ENCODE results near the gene RBFOX2.

The RBFOX2 gene

GRCh38 chr22:35830305-35830704, 198.3 kb downstream of the RBFOX2 start:
- Histone ChIP-seq H3K4me3 (ENCODE audit: low read depth, low read length) (no peak overlapping the region), H3K36me3 (peaks cover 15% of the 10 kb centered on the region), H3K9me3 (no peaks in the 10 kb centered on the region), H3K4me1 (peaks cover 19% of the 10 kb centered on the region), H3K27me3 (no peaks in the 10 kb centered on the region)
- TF ChIP-seq, protein P1, sequence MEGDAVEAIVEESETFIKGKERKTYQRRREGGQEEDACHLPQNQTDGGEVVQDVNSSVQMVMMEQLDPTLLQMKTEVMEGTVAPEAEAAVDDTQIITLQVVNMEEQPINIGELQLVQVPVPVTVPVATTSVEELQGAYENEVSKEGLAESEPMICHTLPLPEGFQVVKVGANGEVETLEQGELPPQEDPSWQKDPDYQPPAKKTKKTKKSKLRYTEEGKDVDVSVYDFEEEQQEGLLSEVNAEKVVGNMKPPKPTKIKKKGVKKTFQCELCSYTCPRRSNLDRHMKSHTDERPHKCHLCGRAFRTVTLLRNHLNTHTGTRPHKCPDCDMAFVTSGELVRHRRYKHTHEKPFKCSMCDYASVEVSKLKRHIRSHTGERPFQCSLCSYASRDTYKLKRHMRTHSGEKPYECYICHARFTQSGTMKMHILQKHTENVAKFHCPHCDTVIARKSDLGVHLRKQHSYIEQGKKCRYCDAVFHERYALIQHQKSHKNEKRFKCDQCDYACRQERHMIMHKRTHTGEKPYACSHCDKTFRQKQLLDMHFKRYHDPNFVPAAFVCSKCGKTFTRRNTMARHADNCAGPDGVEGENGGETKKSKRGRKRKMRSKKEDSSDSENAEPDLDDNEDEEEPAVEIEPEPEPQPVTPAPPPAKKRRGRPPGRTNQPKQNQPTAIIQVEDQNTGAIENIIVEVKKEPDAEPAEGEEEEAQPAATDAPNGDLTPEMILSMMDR (IDR thresholded peaks at IDR 0.05; ENCODE audit: low read depth, low read length) = no peak
- no peak for DNase-seq

GRCh38 chr22:35824256-35824655, 204.4 kb downstream of the RBFOX2 start:
- DNase-seq = no peak
- TF ChIP-seq, protein P1 (IDR thresholded peaks at IDR 0.05; ENCODE audit: low read depth, low read length) = no peak
- Histone ChIP-seq H3K4me1 (peaks cover 5% of the 10 kb centered on the region), H3K4me3 (ENCODE audit: low read depth, low read length) (no peak overlapping the region), H3K36me3 (peaks cover 28% of the 10 kb centered on the region), H3K27me3 (no peaks in the 10 kb centered on the region), H3K9me3 (no peaks in the 10 kb centered on the region)

- H3K4me1 ChIP-seq = peaks cover 3% of the 10 kb centered on the region
- TF ChIP-seq, protein P1 (IDR thresholded peaks at IDR 0.05; ENCODE audit: low read depth, low read length) = no peak
- no peak overlapping the region for H3K4me3 ChIP-seq (ENCODE audit: low read depth, low read length)
Measured at GRCh38 chr22:35821654-35822053, 207.0 kb downstream of the RBFOX2 start.

GRCh38 chr22:35819421-35819820, 209.2 kb downstream of the RBFOX2 start:
- Histone ChIP-seq H3K36me3 (peaks cover 21% of the 10 kb centered on the region), H3K27me3 (no peaks in the 10 kb centered on the region), H3K4me3 (ENCODE audit: low read depth, low read length) (no peak overlapping the region), H3K9me3 (no peaks in the 10 kb centered on the region), H3K4me1 (peaks cover 17% of the 10 kb centered on the region)
- no peak for DNase-seq
- TF ChIP-seq, protein P1 (IDR thresholded peaks at IDR 0.05; ENCODE audit: low read depth, low read length) = no peak

More at GRCh38 chr22:35821654-35822053, 207.0 kb downstream of the RBFOX2 start:
- DNase-seq = no peak
- peaks cover 21% of the 10 kb centered on the region for H3K36me3 ChIP-seq
- no peaks in the 10 kb centered on the region for H3K27me3 ChIP-seq
- H3K9me3 ChIP-seq = no peaks in the 10 kb centered on the region

GRCh38 chr22:35818897-35819296, 209.7 kb downstream of the RBFOX2 start:
- no peak for DNase-seq
- TF ChIP-seq, protein P1 (IDR thresholded peaks at IDR 0.05; ENCODE audit: low read depth, low read length) = no peak
- Histone ChIP-seq H3K9me3 (no peaks in the 10 kb centered on the region), H3K4me1 (peaks cover 17% of the 10 kb centered on the region), H3K27me3 (no peaks in the 10 kb centered on the region), H3K36me3 (peaks cover 23% of the 10 kb centered on the region), H3K4me3 (ENCODE audit: low read depth, low read length) (no peak overlapping the region)

DNA sequence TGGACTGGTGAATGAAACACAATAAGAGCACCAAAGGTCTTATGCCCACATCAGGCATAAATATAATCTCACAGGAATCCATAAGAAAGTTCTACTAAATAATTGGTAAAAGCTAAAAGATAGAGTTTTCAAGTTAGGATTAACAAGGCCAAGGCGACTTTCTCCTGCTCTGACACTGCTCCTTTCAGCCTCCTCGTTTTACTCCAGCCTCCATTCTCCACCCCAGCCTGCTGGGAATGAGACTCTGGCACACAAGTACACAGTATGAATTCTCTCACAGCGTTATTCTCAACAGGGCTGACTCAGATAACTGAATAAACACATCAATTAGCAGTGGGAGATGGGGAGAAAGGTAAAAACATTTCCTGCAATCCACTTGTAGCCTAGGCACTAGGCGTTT, 216.0 kb downstream of the RBFOX2 start:
- no peaks in the 10 kb centered on the region for H3K27me3 ChIP-seq
- DNase-seq = no peak
- peaks cover 14% of the 10 kb centered on the region; the same call in 1 of the 2 replicates for H3K4me1 ChIP-seq
- H3K4me3 ChIP-seq (ENCODE audit: low read depth, low read length) = no peak overlapping the region
- H3K36me3 ChIP-seq = peaks cover 51% of the 10 kb centered on the region
- TF ChIP-seq, protein P1 (IDR thresholded peaks at IDR 0.05; ENCODE audit: low read depth, low read length) = no peak
- H3K9me3 ChIP-seq = no peaks in the 10 kb centered on the region

Data from BE2C (cell line).